ENCODE results near the gene NTSR2.

DNA sequence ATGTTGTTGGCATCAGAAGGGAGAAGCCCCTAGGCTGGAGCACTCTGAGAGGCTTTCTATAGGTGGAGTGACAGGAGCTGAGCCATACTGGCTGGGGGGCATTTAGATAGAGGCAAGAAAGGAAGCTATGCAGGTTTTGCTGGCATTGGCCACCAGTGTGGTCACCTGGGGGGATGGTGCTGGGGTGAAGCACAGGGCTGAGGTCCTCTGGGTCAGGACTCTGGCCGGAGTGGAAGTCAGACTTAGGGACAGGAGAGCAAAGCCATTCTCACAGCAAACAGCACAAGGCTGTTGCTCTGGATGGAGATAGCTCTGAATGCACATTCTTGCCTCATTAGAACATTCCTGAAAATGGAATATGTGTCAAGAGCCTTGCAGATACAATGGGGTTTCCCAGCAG, 47.4 kb downstream of the NTSR2 start:
- TF ChIP-seq EZH2 (optimal IDR thresholded peaks at IDR 0.05; ENCODE audit: low read depth, low read length) (no peak), CTCF (IDR thresholded peaks at IDR 0.05; ENCODE audit: low read length) (no peak), EZH2phosphoT487 (IDR thresholded peaks at IDR 0.05; ENCODE audit: low read length) (no peak)

Measured in MM.1S (cell line).